Astrocyte (in vitro differentiated cells and primary cell): Measurements from ENCODE around the gene BSN.

Experiments used
- CTCF ChIP-seq: IDR thresholded peaks from 2 replicates; pipeline ENCODE4 v1.5.1; 2011; ENCODE audit warnings: low read depth, mild to moderate bottlenecking, inconsistent platforms, low read length, moderate library complexity; ENCODE audit not compliant: insufficient read depth
- EZH2 ChIP-seq: IDR thresholded peaks from 2 replicates; pipeline ENCODE4 v1.6.1; 2012; ENCODE audit warnings: mild to moderate bottlenecking, low read length, inconsistent platforms; ENCODE audit not compliant: insufficient read depth

- TF ChIP-seq CTCF (no peak), EZH2 (no peak)
Measured at GRCh38 chr3:49666592-49666991, 112.3 kb downstream of the BSN start.
